GM19328 (cell line): Measurements from ENCODE around the gene LAMA2.

Source experiments
- ATAC-seq: cut with Tn5 transposase; IDR thresholded peaks from one replicate; pipeline ENCODE4 v1.9.1; 2021; ENCODE audit warnings: mild to moderate bottlenecking, moderate library complexity; ENCODE audit not compliant: unreplicated experiment

LAMA2 gene

DNA sequence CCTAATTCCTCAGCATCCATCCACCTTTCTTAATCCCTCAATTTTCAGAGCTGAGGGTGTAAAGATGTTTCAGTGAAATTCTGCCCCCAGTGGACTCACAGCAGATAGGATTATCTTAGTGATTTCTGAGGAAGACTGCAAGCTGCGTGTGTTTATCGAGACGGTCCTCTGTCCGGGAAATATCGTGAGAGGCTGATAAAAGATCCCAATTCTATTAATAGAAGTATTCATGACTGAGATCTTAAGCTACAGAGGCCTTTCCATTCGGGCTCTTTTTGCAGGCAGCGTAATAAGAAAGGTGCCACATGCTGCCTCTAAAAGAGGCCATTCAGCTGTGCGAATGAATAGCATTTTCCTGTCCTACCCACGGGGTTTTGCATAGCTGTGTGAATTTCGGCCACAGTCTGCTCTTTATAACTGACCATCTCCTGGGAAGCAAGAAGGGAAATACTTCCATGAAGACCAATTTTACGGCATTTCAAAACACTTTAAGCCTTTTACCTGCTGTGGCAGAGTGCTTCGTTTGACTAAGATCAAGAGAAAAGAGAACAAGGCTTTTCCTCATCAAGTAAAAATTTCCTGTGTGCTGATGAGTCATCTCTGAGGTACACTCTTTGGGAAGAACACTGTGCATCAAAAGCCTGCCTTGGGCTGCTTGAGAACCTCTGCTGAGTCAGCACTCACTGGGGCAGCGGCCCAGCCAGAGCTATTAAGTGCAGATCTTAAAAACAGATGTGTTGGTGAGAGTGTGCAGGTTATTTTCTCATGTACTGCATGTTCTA lies 618.2 kb downstream of the LAMA2 start:
- ATAC-seq: no peak

- no peak for ATAC-seq
These were observed 619.1 kb downstream of the LAMA2 start for GRCh38 chr6:129501740-129502660.

- ATAC-seq: no peak
These were observed 621.5 kb downstream of the LAMA2 start for GRCh38 chr6:129504456-129504855.

GRCh38 chr6:129507059-129507807 lies 624.3 kb downstream of the LAMA2 start:
- no peak for ATAC-seq

- ATAC-seq: no peak
These were observed 624.9 kb downstream of the LAMA2 start for GRCh38 chr6:129507846-129508245.

- no peak for ATAC-seq
These were observed 625.7 kb downstream of the LAMA2 start for GRCh38 chr6:129508477-129509145.

- ATAC-seq: no peak
These were observed 628.0 kb downstream of the LAMA2 start for GRCh38 chr6:129510950-129511349.

GRCh38 chr6:129513471-129513870 lies 630.5 kb downstream of the LAMA2 start:
- ATAC-seq: no peak

DNA sequence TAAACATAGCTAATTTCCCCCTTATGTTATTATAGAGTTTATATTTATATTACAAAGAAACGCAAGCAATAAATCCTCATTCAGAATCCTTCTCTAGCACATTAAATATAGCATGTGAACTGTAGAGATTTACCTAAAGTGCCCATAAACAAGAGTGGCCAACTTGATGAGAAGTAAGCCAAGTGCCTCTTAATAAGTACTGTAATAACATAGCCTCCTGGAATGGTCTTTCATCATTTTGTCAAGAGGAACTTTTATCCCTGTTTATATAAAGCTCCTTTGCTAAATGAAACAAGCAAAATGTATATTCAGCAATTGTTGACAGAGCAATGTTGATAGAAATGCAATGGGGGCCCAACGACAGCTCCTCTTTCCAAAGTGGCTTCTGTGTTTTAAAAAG lies 632.1 kb downstream of the LAMA2 start:
- ATAC-seq: no peak

DNA sequence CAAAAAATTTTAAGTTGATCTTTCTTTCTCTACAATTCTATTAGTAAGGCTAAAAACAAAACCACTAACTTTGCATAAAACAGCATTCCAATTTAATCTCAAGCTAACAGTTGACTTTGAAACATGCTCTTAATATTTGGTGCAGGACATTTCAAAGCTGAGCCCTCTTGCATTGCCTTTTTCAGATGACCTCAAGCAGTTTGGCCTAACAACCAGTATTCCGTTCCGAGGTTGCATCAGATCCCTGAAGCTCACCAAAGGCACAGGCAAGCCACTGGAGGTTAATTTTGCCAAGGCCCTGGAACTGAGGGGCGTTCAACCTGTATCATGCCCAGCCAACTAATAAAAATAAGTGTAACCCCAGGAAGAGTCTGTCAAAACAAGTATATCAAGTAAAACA lies 633.1 kb downstream of the LAMA2 start:
- no peak for ATAC-seq

- ATAC-seq: no peak
These were observed 633.8 kb downstream of the LAMA2 start for GRCh38 chr6:129516787-129517186.

DNA sequence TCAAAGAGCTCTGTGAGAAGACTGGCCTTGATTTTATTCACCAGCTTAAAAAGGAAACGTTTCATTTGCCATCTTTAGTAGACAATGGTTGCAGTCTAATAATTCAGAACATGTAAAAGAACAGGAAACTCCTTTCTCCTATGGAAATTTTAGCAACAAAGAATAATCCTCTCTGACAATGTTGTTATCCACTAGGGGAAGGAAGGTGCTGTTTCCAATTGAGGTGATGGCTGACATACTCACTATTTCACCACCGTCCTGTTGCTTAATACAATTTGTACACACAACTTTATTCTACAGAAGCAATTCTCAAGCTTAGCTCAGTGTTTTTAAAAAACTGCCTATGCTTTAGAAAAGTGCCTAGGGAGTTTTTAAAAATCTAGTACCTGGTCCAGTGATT lies 634.4 kb downstream of the LAMA2 start:
- ATAC-seq: no peak

GRCh38 chr6:129519750-129520149 lies 636.8 kb downstream of the LAMA2 start:
- no peak for ATAC-seq

DNA sequence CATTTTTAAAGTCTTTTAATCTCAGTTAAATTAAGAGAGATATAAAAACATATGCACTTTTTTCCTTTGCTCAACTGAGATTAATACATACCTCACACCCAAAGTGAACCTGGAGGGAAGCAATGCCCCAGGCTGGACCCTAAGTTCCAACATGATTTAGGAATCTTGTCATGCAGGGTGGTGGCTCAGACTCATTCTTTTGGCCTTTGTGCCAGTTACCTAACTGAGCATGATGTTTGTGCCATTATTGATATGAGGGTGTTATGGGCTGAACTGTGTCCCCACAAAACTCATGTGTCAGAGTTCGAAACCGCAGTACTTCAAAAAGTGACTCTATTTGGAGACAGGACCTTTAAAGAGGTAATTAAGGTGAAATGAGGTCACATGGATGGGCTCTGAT lies 639.0 kb downstream of the LAMA2 start:
- no peak for ATAC-seq

GRCh38 chr6:129523816-129524215 lies 640.9 kb downstream of the LAMA2 start:
- ATAC-seq: no peak

DNA sequence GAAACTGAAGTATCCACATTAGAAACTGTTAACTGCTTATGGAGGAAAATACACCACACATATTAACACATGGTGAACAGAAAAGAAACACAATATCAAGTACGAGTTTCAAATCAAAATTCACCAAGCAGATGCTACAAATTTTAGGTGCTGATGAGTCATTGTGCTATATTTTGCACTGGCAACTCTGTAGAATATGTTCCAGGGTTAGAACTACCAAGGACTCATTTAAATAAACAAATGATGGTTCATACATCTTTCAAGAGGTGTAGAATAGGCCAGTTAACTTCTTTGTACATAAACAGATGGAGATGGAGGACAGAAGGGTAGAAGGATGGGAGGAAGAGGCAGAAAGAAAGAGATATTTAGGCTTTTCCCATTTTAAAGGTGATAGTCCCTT lies 642.1 kb downstream of the LAMA2 start:
- ATAC-seq: no peak

- no peak for ATAC-seq
These were observed 652.0 kb downstream of the LAMA2 start for GRCh38 chr6:129534926-129535325.

- ATAC-seq: no peak
These were observed 653.3 kb downstream of the LAMA2 start for GRCh38 chr6:129536271-129536670.

DNA sequence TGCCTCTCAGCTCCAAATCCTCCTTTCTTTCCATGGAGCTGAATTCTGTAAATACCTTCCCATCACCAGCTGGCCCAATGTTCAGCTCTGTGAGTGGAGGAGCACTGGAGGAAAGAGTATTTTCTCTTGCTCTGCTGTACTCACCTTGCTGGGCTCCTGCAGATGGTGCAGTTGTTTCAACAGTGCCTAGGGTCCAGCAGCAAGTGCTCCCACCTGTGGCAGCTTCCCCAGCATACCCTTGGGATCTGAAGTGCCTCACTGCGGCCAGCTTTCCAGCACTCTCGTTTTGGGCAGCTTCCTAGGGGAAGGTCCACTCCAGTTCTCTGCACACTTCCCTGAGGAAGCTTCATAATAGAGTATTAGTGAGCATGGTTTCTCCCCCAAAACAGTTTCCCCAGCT lies 656.1 kb downstream of the LAMA2 start:
- ATAC-seq: no peak

GRCh38 chr6:129542705-129543104 lies 659.8 kb downstream of the LAMA2 start:
- no peak for ATAC-seq

DNA sequence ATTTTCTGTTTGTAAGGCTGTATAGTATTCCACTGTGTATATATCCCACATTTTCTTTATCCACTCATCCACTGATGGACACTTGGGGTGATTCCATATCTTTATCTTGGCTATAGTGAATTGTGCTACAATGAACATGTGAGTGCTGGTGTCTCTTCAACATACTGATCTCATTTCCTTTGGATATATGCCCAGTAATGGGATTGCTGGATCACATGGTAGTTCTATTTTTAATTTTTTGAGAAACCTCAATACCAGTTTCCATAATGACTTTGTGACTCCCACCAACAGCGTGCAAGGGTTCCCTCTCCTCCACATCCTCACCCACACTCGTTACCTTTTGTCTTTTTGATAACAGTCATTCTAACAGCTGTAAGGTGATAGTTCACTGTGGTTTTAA lies 661.0 kb downstream of the LAMA2 start:
- no peak for ATAC-seq
